ENCODE measurements around the gene ARHGEF28.

Gene ARHGEF28

GRCh38 chr5:73946919-73947602 lies 321.1 kb downstream of the ARHGEF28 start:
- CTCF ChIA-PET, result no interaction called here
- DNase-seq (ENCODE audit: extremely low spot score), result no peak
- POLR2A ChIA-PET, result no interaction called here
- no peak for TF ChIP-seq CTCF (IDR thresholded peaks at IDR 0.05; ENCODE audit: control extremely low read depth, extremely low read depth, low read depth, missing control alignments)

- no peak for DNase-seq (ENCODE audit: extremely low spot score)
- no peak for TF ChIP-seq CTCF (IDR thresholded peaks at IDR 0.05; ENCODE audit: control extremely low read depth, extremely low read depth, low read depth, missing control alignments)
- ChIA-PET CTCF (no interaction called here), POLR2A (no interaction called here)
Measured at GRCh38 chr5:73947906-73948640, 322.1 kb downstream of the ARHGEF28 start.

GRCh38 chr5:73948720-73949119 lies 322.7 kb downstream of the ARHGEF28 start:
- POLR2A ChIA-PET, result no interaction called here
- no peak for TF ChIP-seq CTCF (IDR thresholded peaks at IDR 0.05; ENCODE audit: control extremely low read depth, extremely low read depth, low read depth, missing control alignments)
- DNase-seq (ENCODE audit: extremely low spot score), result no peak
- CTCF ChIA-PET, result no interaction called here

GRCh38 chr5:73950441-73950873 lies 324.5 kb downstream of the ARHGEF28 start:
- POLR2A ChIA-PET, result no interaction called here
- CTCF ChIA-PET, result no interaction called here
- no peak for TF ChIP-seq CTCF (IDR thresholded peaks at IDR 0.05; ENCODE audit: control extremely low read depth, extremely low read depth, low read depth, missing control alignments)

GRCh38 chr5:73950912-73951430 lies 325.0 kb downstream of the ARHGEF28 start:
- ChIA-PET POLR2A (no interaction called here), CTCF (no interaction called here)
- DNase-seq (ENCODE audit: extremely low spot score), result no peak
- TF ChIP-seq CTCF (IDR thresholded peaks at IDR 0.05; ENCODE audit: control extremely low read depth, extremely low read depth, low read depth, missing control alignments), result no peak

More at GRCh38 chr5:73950441-73950873, 324.5 kb downstream of the ARHGEF28 start:
- DNase-seq (ENCODE audit: extremely low spot score), result no peak

GRCh38 chr5:73952872-73953271 lies 326.9 kb downstream of the ARHGEF28 start:
- POLR2A ChIA-PET, result no interaction called here
- DNase-seq (ENCODE audit: extremely low spot score), result no peak
- CTCF ChIA-PET, result no interaction called here
- TF ChIP-seq CTCF (IDR thresholded peaks at IDR 0.05; ENCODE audit: control extremely low read depth, extremely low read depth, low read depth, missing control alignments), result no peak
